Body of pancreas (tissue), 4 donors: ENCODE measurements around the gene ALG1L2.
"Not testable (repeated sequence)": the region's sequence is repeated elsewhere in the genome, so short reads cannot be mapped to it uniquely, and the experiment has no call there.

ENCODE experiments used
- POLR2A ChIP-seq, 3 donors: fragments of 450-650 bp; IDR thresholded peaks; one replicate each; pipeline ENCODE4 v1.6.1; 2016; ENCODE audit warnings: antibody characterized with exemption in 3 of 3, mild to moderate bottlenecking in 2 of 3
- TF ChIP-seq, protein P1 (sequence below), 7 experiments: fragments of 450-650 bp in 4 of 7; fragments of 200-600 bp in 3 of 7; sonication (generic) in 3 of 7; IDR thresholded peaks; one replicate each; pipeline ENCODE4 v1.5.1; 2016 to 2019; ENCODE audit warnings: antibody characterized with exemption in 7 of 7

DNA sequence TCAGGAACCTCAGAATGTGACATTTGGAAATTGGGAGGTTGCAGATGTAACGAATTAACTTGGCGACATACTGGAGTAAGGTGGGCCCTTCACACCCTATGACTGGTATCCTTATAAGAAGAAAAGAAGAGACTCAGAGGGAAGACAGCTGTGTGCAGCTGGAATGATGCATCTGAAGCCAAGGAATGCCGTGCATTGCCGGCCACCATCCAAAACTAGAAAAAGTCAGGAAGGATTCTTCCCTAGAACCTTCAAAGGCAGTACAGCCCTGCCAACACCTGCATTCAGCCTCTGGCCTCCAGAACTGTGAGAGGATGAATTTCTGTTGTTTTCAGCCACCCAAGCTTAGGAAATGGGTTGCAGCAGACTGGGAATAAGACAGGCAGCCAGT lies 23.4 kb upstream of the ALG1L2 start:
- not testable (repeated sequence) for TF ChIP-seq POLR2A (IDR thresholded peaks at IDR 0.05)
- TF ChIP-seq, protein P1, sequence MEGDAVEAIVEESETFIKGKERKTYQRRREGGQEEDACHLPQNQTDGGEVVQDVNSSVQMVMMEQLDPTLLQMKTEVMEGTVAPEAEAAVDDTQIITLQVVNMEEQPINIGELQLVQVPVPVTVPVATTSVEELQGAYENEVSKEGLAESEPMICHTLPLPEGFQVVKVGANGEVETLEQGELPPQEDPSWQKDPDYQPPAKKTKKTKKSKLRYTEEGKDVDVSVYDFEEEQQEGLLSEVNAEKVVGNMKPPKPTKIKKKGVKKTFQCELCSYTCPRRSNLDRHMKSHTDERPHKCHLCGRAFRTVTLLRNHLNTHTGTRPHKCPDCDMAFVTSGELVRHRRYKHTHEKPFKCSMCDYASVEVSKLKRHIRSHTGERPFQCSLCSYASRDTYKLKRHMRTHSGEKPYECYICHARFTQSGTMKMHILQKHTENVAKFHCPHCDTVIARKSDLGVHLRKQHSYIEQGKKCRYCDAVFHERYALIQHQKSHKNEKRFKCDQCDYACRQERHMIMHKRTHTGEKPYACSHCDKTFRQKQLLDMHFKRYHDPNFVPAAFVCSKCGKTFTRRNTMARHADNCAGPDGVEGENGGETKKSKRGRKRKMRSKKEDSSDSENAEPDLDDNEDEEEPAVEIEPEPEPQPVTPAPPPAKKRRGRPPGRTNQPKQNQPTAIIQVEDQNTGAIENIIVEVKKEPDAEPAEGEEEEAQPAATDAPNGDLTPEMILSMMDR (IDR thresholded peaks at IDR 0.05), result not testable (repeated sequence)
